Skeletal muscle cell (primary cell): Measurements from ENCODE around the gene BCAP31.

Source experiments
- DNase-seq: peaks from one replicate; pipeline ENCODE4 v3.0.0-alpha.2; 2010; ENCODE audit warnings: low read depth
- H3K4me3 ChIP-seq: 2 replicates; pipeline ENCODE4 v1.5.1; 2011; ENCODE audit warnings: low read depth, mild to moderate bottlenecking, control low read depth, low read length, moderate library complexity

BCAP31 gene

GRCh38 chrX:153724252-153725038 lies at the start of gene BCAP31, which contains the start of gene ABCD1:
BCAP31 (minus strand) TSS chrX:153724387; CDS start chrX:153723244, 1,143 bp downstream.
ABCD1 (plus strand) TSS chrX:153724856; CDS start chrX:153725267, 411 bp downstream.
- DNase-seq: peak; percentile 51
- peak within 1 kb of the TSS; percentile 69 for H3K4me3 ChIP-seq

GRCh38 chrX:153773218-153773611 lies 49.0 kb upstream of the BCAP31 start:
- H3K4me3 ChIP-seq: no peak overlapping the region
- no peak for DNase-seq

- no peak overlapping the region for H3K4me3 ChIP-seq
Observed at GRCh38 chrX:153772316-153773217, 48.4 kb upstream of the BCAP31 start.

GRCh38 chrX:153771415-153772315 lies 47.5 kb upstream of the BCAP31 start:
- no peak for DNase-seq
- H3K4me3 ChIP-seq: no peak overlapping the region

More at GRCh38 chrX:153772316-153773217, 48.4 kb upstream of the BCAP31 start:
- no peak for DNase-seq

- H3K4me3 ChIP-seq: no peak overlapping the region
- DNase-seq: no peak
Observed at GRCh38 chrX:153770601-153771414, 46.6 kb upstream of the BCAP31 start.

GRCh38 chrX:153769865-153770600 lies 45.8 kb upstream of the BCAP31 start:
- H3K4me3 ChIP-seq: no peak overlapping the region
- DNase-seq: no peak

GRCh38 chrX:153769158-153769864 lies 45.1 kb upstream of the BCAP31 start:
- no peak overlapping the region for H3K4me3 ChIP-seq
- no peak for DNase-seq

GRCh38 chrX:153768311-153769157 lies 44.3 kb upstream of the BCAP31 start:
- no peak overlapping the region for H3K4me3 ChIP-seq
- DNase-seq: no peak

GRCh38 chrX:153767674-153768055 lies 43.5 kb upstream of the BCAP31 start:
- DNase-seq: no peak
- no peak overlapping the region for H3K4me3 ChIP-seq

- no peak for DNase-seq
- no peak overlapping the region for H3K4me3 ChIP-seq
Observed at GRCh38 chrX:153766871-153767673, 42.9 kb upstream of the BCAP31 start.

- peak overlapping the region; percentile 34 for H3K4me3 ChIP-seq
- peak; percentile 41 for DNase-seq
Observed at GRCh38 chrX:153766098-153766817, 42.1 kb upstream of the BCAP31 start.

GRCh38 chrX:153765138-153766079 lies 41.2 kb upstream of the BCAP31 start:
- DNase-seq: no peak
- H3K4me3 ChIP-seq: peak overlapping the region; percentile 51

- no peak for DNase-seq
- peak overlapping the region; percentile 51 for H3K4me3 ChIP-seq
Observed at GRCh38 chrX:153764786-153765137, 40.6 kb upstream of the BCAP31 start.
